Fibroblast of skin of left biceps (primary cell): ENCODE results near the gene TMEM141.
"Not testable (repeated sequence)": the region's sequence is repeated elsewhere in the genome, so short reads cannot be mapped to it uniquely, and the experiment has no call there.

Experiments used
- DNase-seq, 2 experiments: peaks; one replicate each; pipeline ENCODE4 v3.0.0-alpha.2; 2013; ENCODE audit warnings: low read depth in 2 of 2

TMEM141 gene

GRCh38 chr9:136773386-136774044, 17.6 kb upstream of the TMEM141 start:
- DNase-seq: no peak

DNA sequence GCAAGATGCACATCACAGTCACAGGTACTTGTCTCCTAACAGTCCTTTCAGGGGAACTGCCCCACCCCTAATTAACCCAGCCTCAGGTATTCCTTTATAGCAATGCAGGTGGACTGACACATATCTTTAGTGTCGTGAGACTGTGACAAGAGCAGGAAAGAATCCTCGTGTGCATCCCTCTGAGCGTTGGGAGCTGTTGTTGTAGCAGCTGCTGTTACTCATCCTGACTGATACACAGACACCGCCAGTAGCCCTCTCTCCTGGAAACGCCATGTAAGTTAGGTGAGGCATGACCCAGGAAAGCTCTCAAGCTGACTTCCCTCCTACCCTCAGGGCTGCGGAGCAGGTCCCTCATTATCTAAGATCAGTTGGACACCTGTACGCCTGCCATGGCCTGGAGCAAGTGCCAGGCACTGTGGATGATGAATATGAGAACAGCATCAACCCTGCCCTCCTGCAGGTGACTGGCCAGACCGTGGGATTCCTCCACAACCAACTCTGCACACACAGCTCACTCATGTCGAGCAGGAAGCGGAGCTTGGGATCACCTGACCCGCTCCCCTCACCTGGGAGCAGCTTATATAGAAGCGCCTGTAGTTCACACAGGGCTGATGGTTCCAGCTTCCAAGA, 16.6 kb upstream of the TMEM141 start:
- DNase-seq: no peak

- DNase-seq: no peak
Measured at GRCh38 chr9:136775191-136775590, 16.0 kb upstream of the TMEM141 start.

DNA sequence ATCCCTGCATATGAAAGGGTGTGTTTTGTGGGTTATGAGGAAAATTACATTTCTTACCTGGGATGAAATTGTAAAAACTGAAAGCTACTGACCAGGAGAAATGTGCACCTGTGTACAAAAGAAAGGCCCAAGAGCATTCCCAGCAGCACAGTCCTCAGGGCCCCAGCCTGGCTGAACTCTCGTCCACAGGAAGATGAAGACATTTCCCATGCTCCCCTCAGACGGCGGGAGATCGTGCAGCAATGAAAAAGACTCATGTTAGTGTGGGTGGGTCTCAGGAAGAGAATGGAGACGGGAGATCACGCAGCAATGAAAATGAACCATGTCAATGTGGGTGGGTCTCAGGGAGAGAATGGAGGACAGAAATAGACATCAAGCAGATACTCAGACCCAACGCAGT, 14.2 kb upstream of the TMEM141 start:
- no peak for DNase-seq

DNA sequence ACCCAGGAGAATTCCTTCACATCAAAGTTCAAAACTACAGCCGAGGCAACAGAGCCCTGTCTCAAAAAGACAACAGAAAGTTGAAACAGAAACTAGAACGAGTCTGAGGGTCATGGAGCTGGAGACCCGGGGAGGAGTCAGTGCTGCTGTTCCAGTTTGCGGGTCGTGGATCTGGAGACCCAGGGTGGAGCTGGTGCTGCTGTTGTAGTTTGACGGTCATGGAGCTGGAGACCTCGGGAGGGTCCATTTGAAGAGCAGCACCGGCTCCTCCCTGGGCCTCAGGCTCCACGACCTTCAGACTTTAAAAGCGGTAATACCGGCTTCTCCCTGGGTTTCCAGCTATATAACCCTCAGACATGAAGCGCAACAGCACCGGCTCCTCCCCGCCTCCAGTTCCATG, 13.8 kb upstream of the TMEM141 start:
- no peak for DNase-seq

DNA sequence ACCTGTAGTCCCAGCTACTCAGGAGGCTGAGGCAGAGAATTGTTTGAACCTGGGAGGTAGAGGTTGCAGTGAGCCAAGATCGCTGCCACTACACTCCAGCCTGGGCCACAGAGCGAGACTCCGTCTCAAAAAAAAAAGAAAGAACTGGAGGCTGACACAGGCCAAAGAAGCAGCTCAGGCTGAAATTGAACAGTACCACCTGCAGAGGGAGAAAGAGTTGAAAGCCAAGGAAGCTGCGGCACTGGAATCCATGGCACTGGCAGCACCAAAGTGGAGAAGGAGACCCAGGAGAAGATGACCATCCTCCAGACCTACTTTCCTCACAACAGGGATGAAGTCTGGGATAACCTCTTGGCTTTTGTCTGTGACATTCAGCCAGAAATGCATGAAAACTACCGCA, 11.3 kb upstream of the TMEM141 start:
- no peak for DNase-seq

GRCh38 chr9:136782452-136782851, 8.7 kb upstream of the TMEM141 start:
- no peak for DNase-seq

GRCh38 chr9:136784249-136784996, 6.7 kb upstream of the TMEM141 start:
- no peak for DNase-seq

- no peak for DNase-seq
Measured at GRCh38 chr9:136784997-136785361, 6.2 kb upstream of the TMEM141 start.

GRCh38 chr9:136785565-136786355, 5.4 kb upstream of the TMEM141 start:
- DNase-seq: not testable (repeated sequence)

DNA sequence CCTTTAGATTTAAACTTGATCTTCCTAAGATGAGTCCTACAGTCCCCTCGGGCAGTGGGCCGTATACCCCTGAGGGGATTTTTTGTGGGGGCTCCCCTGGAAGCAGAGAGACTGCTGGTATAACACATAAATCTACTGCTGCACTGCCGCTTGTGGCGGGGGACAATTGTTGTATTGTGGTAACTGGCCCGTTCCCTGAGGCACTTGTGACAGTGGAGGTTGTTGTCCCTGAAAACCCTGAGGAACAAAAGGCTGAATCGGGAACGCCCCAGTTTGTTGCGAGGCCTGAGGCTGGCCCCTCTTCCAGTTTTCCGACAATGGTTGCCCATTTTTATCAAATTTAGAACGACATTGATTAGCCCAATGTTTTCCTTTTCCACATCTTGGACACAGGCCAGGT, 4.7 kb upstream of the TMEM141 start:
- no peak for DNase-seq

DNA sequence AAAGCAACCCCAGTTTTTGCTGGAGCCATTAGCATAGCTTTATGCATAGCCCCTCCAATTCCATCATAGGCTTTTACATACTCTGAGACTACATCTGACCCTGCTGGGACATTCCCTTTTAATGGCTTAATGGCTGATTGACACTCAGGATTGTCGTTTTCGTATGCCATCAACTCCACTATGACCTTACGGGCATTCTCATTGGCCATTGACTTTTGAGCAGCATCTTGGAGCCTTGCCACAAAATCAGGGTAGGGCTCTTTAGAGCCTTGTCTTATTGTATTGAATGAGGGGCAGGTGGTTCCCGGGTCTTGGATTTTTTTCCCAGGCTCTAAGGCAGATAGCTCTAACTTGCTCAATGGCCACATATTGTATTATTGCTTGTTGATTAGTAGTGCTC, 4.2 kb upstream of the TMEM141 start:
- DNase-seq: not testable (repeated sequence)

DNA sequence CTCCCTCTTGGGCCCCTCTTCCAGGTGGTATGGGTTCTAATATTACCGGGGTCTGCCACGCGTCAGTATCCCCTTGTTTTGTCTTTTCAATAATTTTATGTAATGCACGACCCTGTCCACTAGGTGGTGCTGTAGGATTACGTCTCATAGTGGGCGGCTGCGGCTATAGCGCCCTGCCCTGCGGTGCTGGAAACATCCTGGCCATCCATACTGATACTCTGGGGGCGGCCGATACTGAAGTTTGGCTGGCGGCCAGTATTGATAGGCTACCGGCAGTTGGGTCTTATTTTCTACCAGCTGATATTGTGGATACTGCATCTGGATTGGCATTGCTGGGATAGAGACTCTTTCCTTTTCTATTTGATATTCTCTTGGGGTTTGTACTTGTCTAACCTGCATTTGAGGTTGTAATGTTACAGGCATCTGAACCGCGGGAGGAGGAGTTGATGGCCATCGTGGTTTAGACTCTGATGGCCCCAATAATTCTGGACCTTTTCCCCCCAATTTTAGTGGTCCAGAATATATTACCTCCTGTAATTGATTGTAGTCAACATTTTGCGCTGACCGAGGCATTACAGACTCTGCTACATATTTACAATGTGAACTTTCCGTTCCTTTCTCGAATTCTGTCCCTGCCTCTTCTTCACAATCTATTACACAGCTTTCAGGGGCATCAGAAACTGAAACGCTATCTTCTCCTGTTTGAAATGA, 3.3 kb upstream of the TMEM141 start:
- DNase-seq: no peak

GRCh38 chr9:136788644-136789522, 2.3 kb upstream of the TMEM141 start:
- not testable (repeated sequence) for DNase-seq

- no peak for DNase-seq
Measured at GRCh38 chr9:136789523-136789937, 1.6 kb upstream of the TMEM141 start.

DNA sequence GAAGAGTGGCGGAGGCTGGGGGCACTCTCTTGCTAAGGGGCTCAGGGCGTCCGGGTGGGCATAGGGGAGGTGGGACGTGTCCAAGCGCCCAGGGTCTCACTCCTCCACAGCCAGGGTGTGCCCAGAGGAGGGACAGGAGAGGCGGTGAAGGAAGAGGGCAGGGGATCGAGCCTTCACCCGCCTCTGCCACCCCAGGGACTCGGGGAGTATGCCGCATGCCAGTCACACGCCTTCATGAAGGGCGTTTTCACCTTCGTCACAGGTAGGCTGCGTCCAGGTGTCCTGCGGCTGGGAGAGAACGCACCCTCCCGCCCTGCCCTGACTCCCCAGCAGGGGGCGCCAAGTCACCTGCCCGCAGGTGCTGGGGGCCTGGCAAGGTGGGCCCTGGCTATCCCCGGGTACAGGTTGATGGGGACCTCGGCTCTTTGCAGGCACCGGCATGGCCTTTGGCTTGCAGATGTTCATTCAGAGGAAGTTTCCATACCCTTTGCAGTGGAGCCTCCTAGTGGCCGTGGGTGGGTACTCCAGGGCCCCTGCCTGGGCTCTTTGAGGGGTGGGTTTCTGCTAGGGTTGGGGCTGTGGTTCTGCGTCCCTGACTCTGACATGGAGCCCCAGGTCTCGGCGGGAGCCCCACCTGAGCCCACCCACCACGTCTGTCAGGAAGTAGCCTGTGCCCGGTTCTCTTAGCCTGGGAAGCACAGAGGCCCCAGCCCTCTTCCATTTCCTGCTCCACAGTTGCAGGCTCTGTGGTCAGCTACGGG, 552 bp downstream of the TMEM141 start:
- DNase-seq: no peak

GRCh38 chr9:136792321-136793085, 1.4 kb downstream of the TMEM141 start:
- DNase-seq: no peak

GRCh38 chr9:136793086-136793946, 2.2 kb downstream of the TMEM141 start:
- no peak for DNase-seq
